NOMO-1 (cell line): ENCODE results near the gene CD226.

Experiments used
- DNase-seq, 2 experiments: peaks; one replicate each; lab custom pipeline; 2025; ENCODE audit not compliant: unreplicated experiment in 2 of 2; lab: John Stamatoyannopoulos, UW

The CD226 gene

DNA sequence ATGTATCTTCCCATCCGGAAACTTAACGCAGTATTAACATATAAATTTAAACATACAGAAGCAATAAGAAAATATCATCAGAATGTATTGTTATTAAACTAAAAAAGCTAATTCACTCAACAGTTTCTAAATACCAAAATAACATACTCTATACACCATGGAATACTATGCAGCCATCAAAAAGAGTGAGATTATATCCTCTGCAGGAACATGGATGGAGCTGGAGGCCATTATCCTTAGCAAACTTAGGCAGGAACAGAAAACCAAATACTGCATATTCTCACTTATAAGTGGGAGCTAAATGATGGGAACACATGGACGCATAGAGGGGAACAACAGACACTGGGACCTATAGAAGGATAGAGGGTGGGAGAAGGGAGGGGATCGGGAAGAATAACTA lies 127.1 kb downstream of the CD226 start:
- DNase-seq: no peak

DNA sequence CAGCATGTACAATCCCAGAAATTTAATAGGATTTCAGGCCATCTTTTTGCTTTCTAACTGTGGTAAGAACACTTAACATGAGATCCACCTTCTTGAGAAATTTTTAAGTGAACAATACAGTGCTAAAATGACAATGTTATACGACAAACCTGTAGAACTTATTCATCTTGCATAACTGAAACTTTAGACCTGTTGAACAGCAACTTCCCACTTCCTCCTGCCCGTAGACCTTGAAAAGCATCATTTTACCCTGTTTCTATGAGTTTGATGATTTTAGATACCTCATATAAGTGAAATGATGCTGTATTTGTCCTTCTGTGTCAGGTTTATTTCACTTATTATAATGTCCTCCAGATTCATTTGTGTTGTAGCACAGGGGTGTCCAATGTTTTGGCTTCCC lies 128.2 kb downstream of the CD226 start:
- DNase-seq: no peak

DNA sequence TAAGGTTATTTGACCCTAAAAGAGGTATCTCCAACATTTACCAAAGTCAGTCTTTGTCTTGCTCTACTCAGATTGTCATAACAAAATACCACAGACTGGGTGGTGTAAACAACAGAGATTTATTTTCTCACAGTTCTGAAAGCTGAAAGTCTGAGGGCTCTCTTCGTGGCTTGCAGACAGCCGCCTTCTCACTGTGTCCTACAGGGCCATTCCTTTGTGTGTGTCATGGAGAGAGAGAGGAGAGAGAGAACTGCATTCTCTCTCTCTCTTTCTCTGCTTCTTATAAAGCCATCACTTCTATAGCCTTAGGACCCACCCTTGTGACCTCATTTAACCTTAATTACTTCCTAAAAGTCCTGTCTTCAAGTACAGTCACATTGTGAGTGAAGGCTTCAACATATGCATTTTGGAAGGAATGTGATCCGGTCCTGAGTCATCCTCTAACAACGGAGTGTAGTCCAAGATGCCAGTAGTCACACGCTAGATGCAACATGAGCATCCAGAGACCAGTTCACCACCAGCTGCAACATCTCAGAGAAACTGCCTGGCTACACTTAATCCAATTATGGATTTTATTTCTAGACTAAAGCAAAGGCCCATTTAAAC lies 130.2 kb downstream of the CD226 start:
- DNase-seq: no peak

DNA sequence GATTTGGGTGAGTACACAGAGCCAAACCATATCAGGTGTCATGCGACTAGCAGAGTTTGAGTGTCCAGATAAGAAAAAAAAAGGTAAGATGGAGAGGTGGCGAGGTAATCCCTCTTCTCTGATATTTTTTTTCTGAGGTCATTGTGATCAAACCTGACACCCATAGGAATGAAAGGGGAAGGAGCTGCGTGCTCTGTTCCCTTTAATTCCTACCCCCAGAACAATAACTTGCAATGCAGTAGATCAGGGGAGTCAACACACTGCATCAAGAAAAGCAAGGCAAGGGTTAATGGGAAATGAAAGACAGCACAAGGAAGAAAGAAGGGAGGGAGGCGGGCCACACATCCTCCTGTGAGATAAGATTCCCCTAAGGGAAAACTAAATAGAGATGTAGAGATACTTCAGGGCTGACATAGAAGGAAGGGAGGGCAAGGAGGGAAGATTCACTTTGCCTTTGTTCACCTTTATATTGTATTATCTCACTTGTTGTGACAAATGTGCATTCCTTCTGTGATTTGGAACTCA lies 132.8 kb downstream of the CD226 start:
- DNase-seq: no peak

DNA sequence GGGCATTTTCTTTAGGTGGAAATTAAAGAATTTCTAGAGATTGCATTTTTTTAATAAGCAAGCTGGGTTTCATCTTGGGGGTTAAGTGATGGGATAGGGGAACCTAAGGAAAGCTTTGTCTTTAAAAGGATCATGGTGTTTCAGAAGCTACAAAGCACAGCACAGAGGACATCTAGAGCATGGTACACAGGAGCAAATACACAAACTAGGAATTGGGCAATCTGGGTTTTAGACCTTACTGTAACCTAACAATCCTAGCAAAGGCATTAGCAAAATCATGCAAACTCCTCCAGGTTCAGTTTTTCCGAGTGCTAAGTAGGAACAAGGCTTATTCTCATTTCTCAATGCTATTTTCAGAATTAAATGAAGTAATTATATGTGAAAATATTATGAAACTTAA lies 134.1 kb downstream of the CD226 start:
- DNase-seq: no peak

DNA sequence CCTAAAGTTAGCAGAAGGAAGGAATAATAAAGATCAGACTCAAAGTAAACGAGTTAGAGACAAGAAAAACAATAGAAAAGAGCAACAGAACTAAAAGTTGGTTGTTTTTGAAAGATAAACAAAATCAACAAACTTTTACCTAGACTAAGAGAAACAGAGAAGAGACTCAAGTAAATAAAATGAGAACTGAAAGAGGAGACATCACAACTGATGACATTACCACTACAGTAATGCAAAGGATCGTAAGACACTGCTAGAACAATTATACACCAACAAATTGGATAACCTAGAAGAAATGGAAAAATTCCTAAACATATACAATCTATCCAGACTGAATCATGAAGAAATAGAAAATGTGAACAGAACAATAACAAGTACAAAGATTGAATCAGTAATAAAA lies 139.3 kb downstream of the CD226 start:
- no peak for DNase-seq

DNA sequence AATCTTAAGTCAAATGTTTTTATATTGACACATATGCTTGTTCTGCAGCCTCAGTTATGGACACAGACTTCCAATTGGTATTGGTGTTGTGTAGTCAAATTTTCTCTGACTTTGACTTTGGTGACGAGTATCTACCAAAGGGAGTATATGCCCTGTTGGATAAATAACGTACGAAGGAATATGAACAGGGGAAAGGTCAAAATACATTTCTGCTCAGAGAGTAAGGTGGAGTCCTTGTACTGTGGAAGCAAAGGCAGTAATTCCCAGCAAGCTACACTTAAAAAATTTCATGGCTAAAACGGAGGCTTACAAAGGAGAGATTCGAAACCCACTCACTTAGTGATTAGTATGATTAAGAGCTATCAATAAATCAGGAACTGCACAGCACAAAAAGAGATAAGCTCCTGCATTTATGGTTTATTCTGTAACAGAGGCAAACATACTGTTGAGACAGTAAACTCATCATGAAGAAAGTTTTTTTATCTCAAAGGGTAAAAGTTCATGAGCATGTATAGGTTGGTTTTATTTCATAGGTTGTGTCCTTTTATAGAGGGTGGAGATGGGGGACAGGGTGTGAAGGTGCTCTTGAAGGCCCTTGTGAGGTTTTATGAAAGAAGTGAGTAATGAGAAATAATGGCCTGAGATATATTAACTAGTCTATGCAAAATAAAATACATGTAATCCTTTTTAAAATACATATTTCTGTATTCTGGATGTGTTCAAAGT lies 142.7 kb downstream of the CD226 start:
- DNase-seq: no peak
